Measurements from ENCODE around the gene KIF1A. TPM values are rescaled to one million over a fixed set of nuclear protein-coding genes. Genes with fewer than 3 reads are reported as not detected.

KIF1A gene
- total and polyA plus RNA-seq, 2 donors (not counting 3 experiments of a cell fraction or from before 2014, with no cell fraction given): 0.11 to 0.64 TPM

GRCh38 chr2:240809276-240809675 lies 10.7 kb downstream of the KIF1A start:
- intact Hi-C loops (cut with micrococcal nuclease) (no loop called here), dilution Hi-C loops (cut with MboI; ENCODE audit: extremely low pct_ligation_motif_present, low sequenced_read_pairs) (no loop called here)
- no peak for FAIRE-seq

More at GRCh38 chr2:240809276-240809675, 10.7 kb downstream of the KIF1A start:
- CTCF ChIA-PET: interaction anchor here (1.7 kb wide), 1 partner anchor 31 kb away, joined by 9 read pairs; no protein-coding TSS in a partner anchor
- no peaks in the 10 kb centered on the region for H3K79me2 ChIP-seq (ENCODE audit: control insufficient read depth, insufficient read depth, low read length)
- H3K27ac ChIP-seq (ENCODE audit: insufficient read depth, low read depth, low read length): no peak overlapping the region
- no TSS peak for BruUV-seq (replicated peaks)
- H4K20me1 ChIP-seq (replicated peaks; ENCODE audit: control insufficient read depth, extremely low read depth, insufficient read depth, low read length): no peaks in the 10 kb centered on the region
- no peak overlapping the region for H3K4me3 ChIP-seq (replicated peaks in 1 of 3; ENCODE audit: insufficient read depth in 1 of 3, low read depth in 1 of 3, low read length in 3 of 3)
- H3K4me1 ChIP-seq (ENCODE audit: control insufficient read depth, extremely low read depth, insufficient read depth, low read length): no peaks in the 10 kb centered on the region
- H3K36me3 ChIP-seq (ENCODE audit: control insufficient read depth in 2 of 2, extremely low read depth in 1 of 2, insufficient read depth in 2 of 2, low read length in 2 of 2): no peaks in the 10 kb centered on the region
- no peaks in the 10 kb centered on the region for H3K9me3 ChIP-seq (replicated peaks; ENCODE audit: control insufficient read depth, insufficient read depth, low read length)
- DNase-seq (ENCODE audit: low read depth, low spot score): no peak
- peaks cover 2 to 4% of the 10 kb centered on the region in 2 experiments for H3K27me3 ChIP-seq (ENCODE audit: control insufficient read depth in 2 of 2, insufficient read depth in 2 of 2, low read length in 2 of 2)
- no peaks in the 10 kb centered on the region for H3K9me1 ChIP-seq (replicated peaks; ENCODE audit: control insufficient read depth, extremely low read depth, insufficient read depth, low read length)
- no peak overlapping the region for H2AFZ ChIP-seq (ENCODE audit: low read depth, low read length)
- H3K9ac ChIP-seq (replicated peaks; ENCODE audit: extremely low read depth, insufficient read depth, low read length): no peak overlapping the region
- no peak for TF ChIP-seq CTCF (IDR thresholded peaks at IDR 0.05; ENCODE audit: extremely low read depth in 1 of 2, insufficient read depth in 1 of 2, low read depth in 1 of 2, low read length in 2 of 2)
- TF ChIP-seq POLR2A (IDR thresholded peaks at IDR 0.05; ENCODE audit: low read depth, low read length): no peak
- no peak for TF ChIP-seq GATA2 (IDR thresholded peaks at IDR 0.05; ENCODE audit: insufficient read depth, insufficient read length, low read depth, low read length)
- no peak for TF ChIP-seq EZH2 (IDR thresholded peaks at IDR 0.05; ENCODE audit: borderline replicate concordance, low read depth, low read length, severe bottlenecking)
- TF ChIP-seq POLR2AphosphoS5 (IDR thresholded peaks at IDR 0.05; ENCODE audit: insufficient read depth, low read depth, low read length): no peak
- TF ChIP-seq MAX (IDR thresholded peaks at IDR 0.05; ENCODE audit: insufficient read depth, insufficient read length): no peak
- TF ChIP-seq FOS (IDR thresholded peaks at IDR 0.05; ENCODE audit: borderline replicate concordance, insufficient read depth, low read length): no peak
- TF ChIP-seq JUN (IDR thresholded peaks at IDR 0.05; ENCODE audit: borderline replicate concordance, insufficient read depth, insufficient read length, low read depth): no peak
- no peak for TF ChIP-seq MYC (IDR thresholded peaks at IDR 0.05; ENCODE audit: low read depth, low read length)
- POLR2A ChIA-PET: no interaction called here
- H3K4me2 ChIP-seq (ENCODE audit: insufficient read depth, low read length): no peak overlapping the region

All from endothelial cell of umbilical vein (primary cell).